NCI-H345 treated with DMSO at 0.1 percent for 48 hours (cell line): ENCODE measurements around the gene FAM81B.

Source experiments
- DNase-seq: peaks from one replicate; lab custom pipeline; 2025; ENCODE audit not compliant: unreplicated experiment; lab: John Stamatoyannopoulos, UW

The FAM81B gene

DNA sequence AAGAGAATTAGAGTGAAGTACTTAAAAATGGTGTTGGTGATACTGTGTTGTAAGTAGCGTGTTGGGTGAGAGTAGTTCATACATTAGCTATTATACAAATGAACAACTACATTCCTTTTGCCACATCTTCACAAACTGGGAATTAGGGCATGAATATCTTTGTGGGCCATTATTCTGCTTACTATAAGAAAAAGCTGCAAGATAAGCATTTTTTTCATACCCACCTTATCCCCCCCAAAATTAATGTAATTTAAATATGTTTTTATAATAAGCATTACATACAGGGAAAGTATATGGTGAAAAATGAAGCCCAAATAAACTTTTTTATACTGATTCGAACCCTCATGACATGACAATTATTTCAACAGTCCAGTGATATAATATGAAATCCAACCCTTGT lies 69.5 kb downstream of the FAM81B start:
- no peak for DNase-seq

DNA sequence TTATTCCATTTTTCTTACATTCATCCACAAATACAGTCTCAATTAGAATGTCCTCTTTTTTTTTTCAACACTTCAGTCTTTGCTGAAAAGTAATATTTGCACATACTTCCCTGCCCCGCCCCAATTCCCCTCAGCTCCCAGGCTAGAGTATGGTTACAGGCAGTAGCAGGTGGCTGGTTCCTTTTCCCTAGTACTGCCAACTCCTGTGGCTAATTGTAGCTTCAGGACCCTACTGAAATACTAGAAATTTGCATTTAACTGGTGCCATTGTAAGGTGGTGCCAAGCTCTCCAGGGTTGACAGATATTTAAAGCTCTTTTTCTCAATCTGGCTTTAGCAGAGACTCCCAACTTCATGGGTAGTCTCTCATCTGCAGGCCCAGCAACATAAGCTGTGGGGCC lies 80.3 kb downstream of the FAM81B start:
- no peak for DNase-seq

DNA sequence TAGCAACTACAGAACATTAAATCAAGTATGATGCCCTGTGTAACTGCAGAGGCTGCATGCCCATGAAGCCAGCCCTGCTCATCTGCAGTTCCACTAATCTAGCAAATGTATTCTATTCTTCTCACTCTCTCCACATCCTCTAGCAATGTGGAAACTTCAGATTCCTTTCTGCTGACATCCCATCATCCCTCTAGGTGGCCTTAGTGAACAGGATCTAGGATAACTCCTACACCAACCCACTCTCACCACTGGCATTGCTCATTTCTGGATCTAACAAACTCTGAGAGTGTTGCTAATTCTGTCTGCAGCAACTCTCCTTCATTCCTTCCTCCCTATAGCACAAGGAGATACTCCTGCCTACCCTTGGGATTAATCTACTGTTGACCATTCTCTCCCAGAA lies 80.8 kb downstream of the FAM81B start:
- no peak for DNase-seq

DNA sequence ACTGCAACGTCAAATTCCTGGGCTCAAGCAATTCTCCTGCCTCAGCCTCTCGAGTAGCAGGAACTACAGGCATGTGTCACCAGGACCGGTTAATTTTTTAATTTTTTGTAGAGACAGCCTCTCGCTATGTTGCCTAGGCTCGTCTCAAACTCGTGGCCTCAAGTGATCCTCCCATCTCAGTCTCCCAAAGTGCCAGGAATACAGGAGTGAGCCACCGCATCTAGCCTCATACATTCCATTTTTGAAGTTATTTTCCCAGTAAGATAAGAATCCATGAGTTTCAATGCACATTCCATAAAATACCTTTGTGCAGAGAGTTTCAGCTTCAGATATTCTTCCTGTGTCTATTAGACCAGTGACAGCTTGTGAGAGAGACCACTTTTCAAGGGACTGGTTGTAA lies 93.3 kb downstream of the FAM81B start:
- DNase-seq, result no peak

DNA sequence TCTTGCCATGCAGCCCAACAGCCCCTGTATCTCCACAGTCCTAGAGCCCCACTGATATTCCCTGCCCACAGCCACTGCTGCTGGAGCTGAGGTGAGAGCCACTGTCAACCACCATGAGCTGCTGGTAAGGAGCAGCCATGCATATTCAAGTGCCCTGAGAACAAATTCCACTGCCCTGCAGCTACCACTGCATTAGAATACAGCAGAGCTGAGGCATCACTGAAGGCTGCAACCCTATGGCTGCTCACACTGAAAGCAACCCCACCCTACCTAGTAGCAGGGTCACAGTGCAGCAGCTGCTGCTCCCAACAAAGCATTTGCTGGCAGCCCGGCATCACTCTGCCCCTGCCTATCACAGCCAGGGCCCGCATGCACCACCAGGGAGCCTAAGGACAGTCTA lies 95.0 kb downstream of the FAM81B start:
- DNase-seq, result no peak

DNA sequence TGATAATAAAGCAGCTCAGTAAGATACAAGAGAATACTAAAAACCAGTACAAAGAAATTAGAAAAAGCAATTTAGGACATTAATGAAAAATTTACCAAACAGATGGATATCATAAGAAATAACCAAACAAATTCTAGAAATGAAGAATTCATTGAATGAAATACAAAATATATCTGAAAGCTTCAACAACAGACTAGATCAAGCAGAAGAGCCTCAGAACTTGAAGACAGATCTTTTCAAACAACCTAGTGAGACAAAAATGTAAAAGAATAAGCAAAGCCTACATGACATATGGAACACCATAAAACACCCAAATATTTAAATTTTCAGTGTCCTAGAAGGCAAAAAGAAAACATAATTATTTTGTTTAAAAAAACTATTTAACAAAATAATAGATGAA lies 96.7 kb downstream of the FAM81B start:
- DNase-seq, result no peak
